ENCODE data around the gene KLRF2. TPM values are rescaled to one million over a fixed set of nuclear protein-coding genes. Genes with fewer than 3 reads are reported as not detected.
"Not testable (repeated sequence)": the region's sequence is repeated elsewhere in the genome, so short reads cannot be mapped to it uniquely, and the experiment has no call there.

The KLRF2 gene
- polyA plus RNA-seq, 1 donor from 2014 or later = not detected

GRCh38 chr12:9869307-9870161, 11.8 kb upstream of the KLRF2 start, which contains the start of gene CLEC2B:
TSS of gene CLEC2B (minus strand) at chr12:9869354.
- peaks cover 11 to 12% (median 12%) of the 10 kb centered on the region in 3 donors for H3K4me1 Mint-ChIP-seq
- H3K9me3 Mint-ChIP-seq = peaks cover 0 to 2% (median 0%) of the 10 kb centered on the region in 3 donors
- peaks cover 13% of the 10 kb centered on the region for H3K27me3 Mint-ChIP-seq
- peak within 1 kb of the TSS; percentile 65 to 94 (median 89) for H3K27ac Mint-ChIP-seq
- peaks cover 1% of the 10 kb centered on the region for H3K36me3 Mint-ChIP-seq
- peak within 1 kb of the TSS; percentile 82 to 90 (median 89) for H3K4me3 Mint-ChIP-seq

DNA sequence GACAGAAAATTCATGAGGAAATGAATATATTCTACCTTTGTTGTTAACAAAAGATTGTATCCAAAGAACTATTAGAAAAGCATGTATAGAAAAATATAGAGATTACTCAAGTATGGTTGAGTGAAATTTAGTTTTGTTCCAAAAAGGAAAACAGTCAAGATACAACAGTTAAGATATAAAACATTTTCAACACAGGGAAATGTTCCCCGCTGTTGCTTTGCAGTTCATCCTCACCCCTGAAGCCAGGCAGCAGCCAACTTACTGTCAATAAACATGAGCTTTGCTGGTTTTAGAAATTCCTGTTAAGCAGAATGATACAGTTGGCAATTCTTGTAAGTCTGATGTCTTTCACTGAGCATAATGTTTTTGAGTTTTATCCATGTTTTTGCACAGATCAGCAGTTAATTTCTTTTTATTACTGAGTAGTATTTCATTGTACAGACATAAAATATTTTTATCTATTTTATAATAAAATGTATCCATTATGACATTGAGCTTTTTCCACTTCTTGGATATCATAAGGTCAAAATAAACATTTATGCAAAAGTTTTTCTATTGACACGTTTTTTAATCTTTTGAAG, 10.9 kb upstream of the KLRF2 start:
- H3K9me3 Mint-ChIP-seq = no peaks in the 10 kb centered on the region
- no peaks in the 10 kb centered on the region for H3K36me3 Mint-ChIP-seq
- H3K4me3 Mint-ChIP-seq = peak overlapping the region; percentile 82 to 90 (median 89)
- H3K27me3 Mint-ChIP-seq = peaks cover 11% of the 10 kb centered on the region
- peaks cover 9 to 11% (median 11%) of the 10 kb centered on the region in 3 donors for H3K4me1 Mint-ChIP-seq
- peak overlapping the region in 2 of 3 donors; percentile 89 to 94 for H3K27ac Mint-ChIP-seq

DNA sequence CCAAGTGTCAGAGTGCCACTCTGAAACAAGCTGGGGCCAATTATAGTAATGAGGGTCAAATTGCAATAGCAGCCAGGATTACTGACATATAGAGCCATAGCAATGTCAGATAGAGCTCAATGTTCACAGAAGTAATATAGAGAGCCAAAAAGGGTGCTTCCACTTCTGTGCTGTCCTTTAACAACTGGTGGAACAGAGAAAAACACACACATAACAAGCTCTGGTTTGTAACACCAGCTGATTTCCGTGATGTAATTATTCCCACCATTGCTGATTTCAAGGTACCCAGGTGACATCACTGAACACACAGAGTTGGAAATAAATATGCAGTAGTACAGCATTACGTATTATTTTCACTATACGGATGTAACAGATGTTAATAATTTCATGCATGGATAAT, 9.1 kb upstream of the KLRF2 start:
- no peak overlapping the region for H3K4me3 Mint-ChIP-seq
- H3K27me3 Mint-ChIP-seq = peaks cover 11% of the 10 kb centered on the region
- H3K4me1 Mint-ChIP-seq = peaks cover 5 to 11% (median 7%) of the 10 kb centered on the region in 3 donors
- H3K27ac Mint-ChIP-seq = peak overlapping the region in 1 of 3 donors; percentile 6
- no peaks in the 10 kb centered on the region for H3K36me3 Mint-ChIP-seq
- H3K9me3 Mint-ChIP-seq = no peaks in the 10 kb centered on the region

- H3K36me3 Mint-ChIP-seq = no peaks in the 10 kb centered on the region
- H3K4me3 Mint-ChIP-seq = peak overlapping the region in 1 of 4 donors; percentile 46
- H3K27me3 Mint-ChIP-seq = peaks cover 9% of the 10 kb centered on the region
These were observed 8.5 kb upstream of the KLRF2 start for GRCh38 chr12:9872742-9873141.

GRCh38 chr12:9876120-9876519, 5.2 kb upstream of the KLRF2 start:
- not testable (repeated sequence) for H3K4me1 Mint-ChIP-seq, H3K27ac Mint-ChIP-seq, H3K27me3 Mint-ChIP-seq

More at GRCh38 chr12:9872742-9873141, 8.5 kb upstream of the KLRF2 start:
- Mint-ChIP-seq H3K27ac (no peak overlapping the region), H3K4me1 (peaks cover 5 to 11% (median 7%) of the 10 kb centered on the region in 3 donors), H3K9me3 (no peaks in the 10 kb centered on the region)

DNA sequence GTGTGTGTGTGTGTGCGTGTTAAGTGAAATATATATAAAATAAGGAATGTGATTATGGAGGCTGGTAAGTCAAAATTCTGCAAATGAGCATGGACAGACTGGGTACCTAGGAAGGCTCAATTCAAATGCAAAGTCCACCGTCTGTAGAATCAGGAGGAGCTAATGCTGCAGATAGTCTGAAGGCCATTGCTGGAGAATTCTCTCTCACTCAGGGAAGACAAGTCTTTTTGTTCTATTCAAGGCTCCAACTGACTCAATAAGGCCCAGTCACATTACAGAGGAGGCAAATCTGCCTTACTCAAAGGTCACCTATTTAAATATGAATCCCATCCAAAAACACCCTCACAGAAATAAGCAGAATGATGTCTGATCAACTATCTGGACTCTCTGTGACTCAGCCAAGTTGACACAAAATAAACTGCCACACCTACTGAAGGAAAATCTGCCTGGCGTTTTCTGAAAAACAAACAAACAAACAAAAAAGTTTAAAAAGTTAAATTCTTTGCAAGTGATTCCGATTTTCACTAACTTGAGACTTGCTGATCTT, 684 bp upstream of the KLRF2 start:
- Mint-ChIP-seq H3K9me3 (no peaks in the 10 kb centered on the region), H3K4me3 (no peak overlapping the region), H3K36me3 (no peaks in the 10 kb centered on the region), H3K27me3 (no peaks in the 10 kb centered on the region), H3K27ac (no peak overlapping the region), H3K4me1 (peaks cover 0 to 2% (median 0%) of the 10 kb centered on the region in 3 donors)

More at GRCh38 chr12:9876120-9876519, 5.2 kb upstream of the KLRF2 start:
- not testable (repeated sequence) for H3K36me3 Mint-ChIP-seq, H3K9me3 Mint-ChIP-seq, H3K4me3 Mint-ChIP-seq

DNA sequence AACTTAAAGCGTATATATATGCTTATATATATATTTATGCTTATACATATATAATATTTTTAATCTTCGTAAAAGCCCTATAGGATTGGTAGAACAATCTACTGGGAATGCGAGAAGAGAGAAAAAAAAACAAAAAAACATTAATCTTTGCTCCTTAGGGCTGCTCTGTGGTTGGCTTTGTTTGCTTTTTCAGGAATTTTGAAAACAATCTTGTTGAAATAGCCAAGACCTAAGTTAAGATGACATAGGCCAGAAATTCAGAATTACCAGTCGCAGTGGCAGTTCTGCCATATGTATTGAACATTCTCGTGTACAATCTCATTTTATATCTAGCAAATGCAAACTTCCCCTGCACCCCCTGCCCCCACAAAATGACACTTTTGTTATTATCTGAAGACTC, 699 bp downstream of the KLRF2 start:
- Mint-ChIP-seq H3K27me3 (no peaks in the 10 kb centered on the region), H3K36me3 (peaks cover 2% of the 10 kb centered on the region), H3K9me3 (peaks cover 0 to under 1% (median 0%) of the 10 kb centered on the region in 3 donors), H3K4me1 (peaks cover 0 to 2% (median 0%) of the 10 kb centered on the region in 3 donors), H3K27ac (no peak overlapping the region), H3K4me3 (no peak overlapping the region)

- peaks cover 0 to 2% (median 0%) of the 10 kb centered on the region in 3 donors for H3K4me1 Mint-ChIP-seq
- H3K9me3 Mint-ChIP-seq = peaks cover 0 to 1% (median 0%) of the 10 kb centered on the region in 3 donors
- no peak overlapping the region for H3K4me3 Mint-ChIP-seq
- H3K36me3 Mint-ChIP-seq = peaks cover 2% of the 10 kb centered on the region
- no peak overlapping the region for H3K27ac Mint-ChIP-seq
- H3K27me3 Mint-ChIP-seq = no peaks in the 10 kb centered on the region
These were observed 1.9 kb downstream of the KLRF2 start for GRCh38 chr12:9883175-9883574.

DNA sequence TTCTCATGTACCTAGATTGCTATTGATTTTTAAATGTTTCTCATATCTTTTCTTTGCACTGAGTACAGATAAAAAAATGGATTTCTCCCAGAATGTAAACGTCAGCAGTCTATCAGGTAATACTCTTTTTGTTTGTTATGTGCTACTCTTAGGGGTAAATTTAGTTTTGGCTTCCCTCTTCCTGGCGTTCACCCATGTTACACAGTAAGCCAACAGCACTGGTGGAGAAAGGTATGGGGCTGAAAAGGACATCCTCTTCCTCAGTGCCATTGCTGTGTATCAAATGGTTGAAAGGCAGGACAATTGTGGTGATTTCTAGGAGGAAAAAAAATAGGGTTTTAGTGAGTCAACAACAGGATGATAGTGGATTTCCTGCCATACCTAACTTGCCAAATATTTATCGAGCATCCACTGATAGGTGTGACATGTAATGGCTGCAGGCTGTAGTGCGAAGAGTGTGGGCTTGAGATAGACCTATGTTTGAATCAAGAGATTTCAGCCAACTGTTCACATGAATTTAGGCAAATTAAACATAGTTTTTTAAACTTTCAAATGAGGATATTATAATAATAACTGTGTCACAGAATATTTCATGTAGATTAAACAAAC, 7.5 kb downstream of the KLRF2 start:
- peaks cover 0 to 1% (median 0%) of the 10 kb centered on the region in 3 donors for H3K9me3 Mint-ChIP-seq
- H3K27me3 Mint-ChIP-seq = no peaks in the 10 kb centered on the region
- no peak overlapping the region for H3K4me3 Mint-ChIP-seq
- H3K4me1 Mint-ChIP-seq = peaks cover 0 to 2% (median 0%) of the 10 kb centered on the region in 3 donors
- peaks cover 2% of the 10 kb centered on the region for H3K36me3 Mint-ChIP-seq
- no peak overlapping the region for H3K27ac Mint-ChIP-seq

DNA sequence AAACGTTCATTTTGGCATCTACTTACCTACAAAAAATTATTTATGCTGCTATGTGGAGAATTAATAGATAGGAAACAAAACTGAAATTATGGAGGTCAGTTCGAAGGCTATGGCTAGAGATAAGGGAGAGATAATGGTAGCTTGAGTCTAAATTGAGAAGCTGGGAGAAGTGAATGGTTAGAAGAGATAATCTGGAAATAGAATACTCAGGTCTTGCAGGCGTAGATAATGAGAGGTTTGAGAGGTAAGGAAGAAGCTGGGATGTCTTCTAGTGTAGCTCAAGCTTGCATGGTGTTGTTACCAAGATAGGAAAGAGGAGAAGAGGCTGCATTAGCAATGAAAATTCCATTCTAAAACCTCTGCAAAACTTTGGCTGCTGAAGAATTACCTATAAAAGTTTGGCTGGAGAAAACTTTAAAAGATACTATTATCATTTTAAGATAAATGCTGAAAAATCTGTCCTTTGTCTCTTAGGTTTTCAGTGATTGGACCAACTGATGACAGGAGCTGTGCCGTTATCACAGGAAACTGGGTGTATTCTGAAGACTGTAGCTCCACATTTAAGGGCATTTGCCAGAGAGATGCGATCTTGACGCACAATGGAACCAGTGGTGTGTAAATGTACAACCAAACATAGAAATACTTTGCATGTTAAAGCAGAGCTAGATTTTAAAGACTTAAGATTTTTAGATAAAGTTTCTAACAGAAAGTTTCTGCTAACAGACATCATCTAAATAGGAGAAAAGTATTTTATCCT, 14.1 kb downstream of the KLRF2 start:
- Mint-ChIP-seq H3K9me3 (peaks cover 0 to 1% (median 0%) of the 10 kb centered on the region in 3 donors), H3K27me3 (peaks cover 7% of the 10 kb centered on the region), H3K4me1 (no peaks in the 10 kb centered on the region), H3K27ac (no peak overlapping the region), H3K36me3 (no peaks in the 10 kb centered on the region), H3K4me3 (no peak overlapping the region)

- Mint-ChIP-seq H3K4me3 (no peak overlapping the region), H3K9me3 (peaks cover 5 to 7% (median 6%) of the 10 kb centered on the region in 3 donors), H3K27ac (no peak overlapping the region), H3K4me1 (no peaks in the 10 kb centered on the region), H3K27me3 (peaks cover 7% of the 10 kb centered on the region), H3K36me3 (no peaks in the 10 kb centered on the region)
These were observed 16.2 kb downstream of the KLRF2 start for GRCh38 chr12:9897535-9897934.

- H3K4me1 Mint-ChIP-seq = no peaks in the 10 kb centered on the region
- no peak overlapping the region for H3K27ac Mint-ChIP-seq
These were observed 17.9 kb downstream of the KLRF2 start for GRCh38 chr12:9899209-9899608.

DNA sequence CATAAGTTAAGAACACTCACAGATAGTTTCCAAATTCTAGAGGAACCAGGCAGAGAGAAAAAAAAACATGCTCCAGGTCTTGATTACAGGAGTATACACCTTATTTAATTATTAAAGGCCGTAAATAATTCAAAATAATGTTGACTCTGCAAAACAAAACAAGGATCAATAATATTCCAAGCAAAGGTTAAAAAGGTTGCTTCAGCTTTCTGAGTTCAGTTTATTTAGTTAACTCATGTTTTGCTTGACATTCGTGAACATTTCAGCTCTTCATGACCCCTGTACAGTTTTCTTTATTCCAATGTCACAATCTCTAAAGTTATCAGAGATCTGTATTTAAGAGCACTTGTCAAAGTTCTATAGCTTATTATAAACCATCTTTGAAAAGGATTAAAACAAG, 19.6 kb downstream of the KLRF2 start:
- Mint-ChIP-seq H3K4me3 (no peak overlapping the region), H3K9me3 (peaks cover 10 to 15% (median 14%) of the 10 kb centered on the region in 3 donors), H3K27me3 (peaks cover 2% of the 10 kb centered on the region), H3K36me3 (no peaks in the 10 kb centered on the region), H3K4me1 (no peaks in the 10 kb centered on the region), H3K27ac (no peak overlapping the region)

More at GRCh38 chr12:9899209-9899608, 17.9 kb downstream of the KLRF2 start:
- Mint-ChIP-seq H3K9me3 (peaks cover 12 to 15% (median 14%) of the 10 kb centered on the region in 3 donors), H3K27me3 (peaks cover 4% of the 10 kb centered on the region), H3K4me3 (no peak overlapping the region), H3K36me3 (no peaks in the 10 kb centered on the region)

DNA sequence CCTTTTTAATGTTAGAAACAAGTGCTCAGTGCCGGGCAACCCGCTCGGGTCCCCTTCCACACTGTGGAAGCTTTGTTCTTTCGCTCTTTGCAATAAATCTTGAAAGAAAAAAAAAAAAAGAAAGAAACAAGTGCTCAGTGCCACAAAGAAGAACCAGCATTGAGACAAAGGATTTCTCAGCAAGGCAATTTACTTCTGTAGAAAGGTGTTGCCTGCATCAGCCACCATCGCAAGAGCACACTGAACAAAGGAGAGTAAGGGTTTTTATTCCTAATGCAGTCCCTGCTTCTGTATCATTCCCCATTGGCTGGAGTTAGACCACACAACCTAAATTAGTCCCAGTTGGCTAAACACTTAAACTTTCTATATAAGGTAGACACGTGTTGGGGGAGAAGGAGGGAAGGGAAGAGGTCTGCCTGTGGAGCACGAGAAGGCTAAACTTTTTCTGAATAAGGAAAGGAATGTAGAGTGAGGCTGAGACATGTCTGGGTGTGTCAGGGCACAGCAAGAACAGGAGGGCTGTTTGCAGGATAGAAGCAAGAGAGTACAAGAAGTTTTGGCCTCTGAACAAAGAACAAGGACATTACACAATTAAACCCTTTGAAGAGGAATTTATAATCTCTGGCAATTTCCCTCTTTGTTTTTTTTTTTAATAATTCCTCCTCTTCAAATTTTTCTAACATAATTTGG, 21.4 kb downstream of the KLRF2 start:
- Mint-ChIP-seq H3K27me3 (peaks cover 2% of the 10 kb centered on the region), H3K4me3 (no peak overlapping the region), H3K36me3 (no peaks in the 10 kb centered on the region), H3K27ac (no peak overlapping the region), H3K4me1 (no peaks in the 10 kb centered on the region), H3K9me3 (peaks cover 10 to 15% (median 14%) of the 10 kb centered on the region in 3 donors)

Data from IgD-negative memory B cell (primary cell).